GM18858 (cell line): ENCODE measurements around the gene ZEB2.

Experiments
- ATAC-seq: cut with Tn5 transposase; IDR thresholded peaks from one replicate; pipeline ENCODE4 v1.9.1; 2021; ENCODE audit not compliant: unreplicated experiment

ZEB2 gene

GRCh38 chr2:144529841-144530240 lies 9.9 kb upstream of the ZEB2 start:
- no peak for ATAC-seq

GRCh38 chr2:144528108-144528507 lies 8.2 kb upstream of the ZEB2 start:
- ATAC-seq = no peak

- no peak for ATAC-seq
These were observed 6.9 kb upstream of the ZEB2 start for GRCh38 chr2:144526831-144527230.

GRCh38 chr2:144524118-144525009 lies 4.4 kb upstream of the ZEB2 start:
- ATAC-seq = no peak

- no peak for ATAC-seq
These were observed 3.7 kb upstream of the ZEB2 start for GRCh38 chr2:144523596-144524117.

GRCh38 chr2:144522897-144523595 lies 3.1 kb upstream of the ZEB2 start:
- ATAC-seq = no peak

- ATAC-seq = no peak
These were observed 2.4 kb upstream of the ZEB2 start for GRCh38 chr2:144522176-144522896.

GRCh38 chr2:144521686-144522085 lies 1.8 kb upstream of the ZEB2 start:
- ATAC-seq = no peak

GRCh38 chr2:144520756-144521487 lies 1.0 kb upstream of the ZEB2 start:
- no peak for ATAC-seq

- ATAC-seq = no peak
These were observed 354 bp downstream of the ZEB2 start for GRCh38 chr2:144519597-144519933.

- ATAC-seq = peak; percentile 74
These were observed 947 bp downstream of the ZEB2 start for GRCh38 chr2:144518748-144519596.

GRCh38 chr2:144517866-144518747 lies 1.8 kb downstream of the ZEB2 start:
- no peak for ATAC-seq

- peak; percentile 32 for ATAC-seq
These were observed 2.7 kb downstream of the ZEB2 start for GRCh38 chr2:144516981-144517865.

- no peak for ATAC-seq
These were observed 3.4 kb downstream of the ZEB2 start for GRCh38 chr2:144516411-144516980.

GRCh38 chr2:144515696-144516410 lies 4.1 kb downstream of the ZEB2 start:
- ATAC-seq = no peak

GRCh38 chr2:144515099-144515695 lies 4.7 kb downstream of the ZEB2 start:
- ATAC-seq = no peak
